ENCODE data around the gene PKP4.
A peak's percentile ranks its signal among the peaks of the same experiment; 100 is the strongest.

The PKP4 gene

GRCh38 chr2:158499383-158499782 is 42.6 kb downstream of the PKP4 start:
- no peak for DNase-seq (ENCODE audit: low spot score)

DNA sequence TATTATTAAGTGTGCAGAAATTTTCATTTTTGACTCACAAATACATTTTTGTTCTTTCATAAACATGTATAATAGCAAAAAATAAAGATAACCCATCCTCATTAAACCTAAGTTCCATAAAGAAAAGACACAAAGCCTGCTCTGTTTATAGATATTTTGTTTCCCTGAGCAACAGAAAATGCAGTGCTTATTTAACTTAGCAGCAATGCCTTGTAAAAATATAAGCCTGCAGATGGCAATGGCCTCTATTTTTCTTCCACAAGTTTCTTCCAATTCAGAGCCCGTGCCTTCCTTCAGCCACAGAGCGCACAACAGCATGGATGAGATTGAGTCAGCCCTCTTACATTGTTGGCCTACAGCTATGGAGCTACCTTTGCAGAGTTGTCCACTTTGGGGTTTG is 43.6 kb downstream of the PKP4 start:
- DNase-seq (ENCODE audit: low spot score) = no peak

DNA sequence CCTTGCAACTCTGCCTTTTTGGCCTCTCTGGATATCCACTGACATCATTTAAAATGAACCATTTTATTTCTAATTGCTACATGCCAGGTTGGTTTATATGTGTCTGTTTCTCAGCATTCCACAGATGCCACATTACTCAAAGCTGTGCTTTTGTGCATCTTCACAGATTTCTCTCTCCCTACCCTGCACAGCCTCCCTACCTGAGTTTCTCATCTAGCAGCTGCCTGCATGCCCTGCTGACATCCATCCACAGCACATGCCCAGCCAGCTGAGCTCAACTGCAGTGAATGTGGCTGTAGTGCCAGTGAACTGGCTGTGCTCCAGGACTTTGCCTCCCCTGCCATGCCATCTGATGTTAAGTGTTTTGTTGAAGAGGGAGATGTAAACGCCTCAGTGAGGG is 44.5 kb downstream of the PKP4 start:
- no peak for DNase-seq (ENCODE audit: low spot score)

GRCh38 chr2:158502974-158503373 is 46.2 kb downstream of the PKP4 start:
- DNase-seq (ENCODE audit: low spot score) = no peak

DNA sequence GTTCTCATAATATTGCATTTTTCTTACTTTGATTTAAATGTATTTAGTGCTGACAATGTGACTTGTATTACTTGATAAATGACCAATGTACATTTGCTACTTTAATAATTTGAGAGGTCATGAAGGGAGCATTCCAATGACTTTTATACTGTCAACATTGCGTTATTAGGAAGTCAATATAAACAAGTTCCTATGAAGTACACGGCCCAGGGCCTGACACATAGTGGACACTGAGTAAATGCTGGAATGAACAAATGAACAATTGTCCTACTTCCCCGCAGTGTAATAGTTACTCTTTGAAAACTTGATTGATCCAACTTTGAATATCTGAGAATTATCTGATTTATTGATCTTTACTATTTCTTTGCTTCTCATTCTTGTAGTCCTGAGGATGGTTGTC is 47.3 kb downstream of the PKP4 start:
- no peak for DNase-seq (ENCODE audit: low spot score)

DNA sequence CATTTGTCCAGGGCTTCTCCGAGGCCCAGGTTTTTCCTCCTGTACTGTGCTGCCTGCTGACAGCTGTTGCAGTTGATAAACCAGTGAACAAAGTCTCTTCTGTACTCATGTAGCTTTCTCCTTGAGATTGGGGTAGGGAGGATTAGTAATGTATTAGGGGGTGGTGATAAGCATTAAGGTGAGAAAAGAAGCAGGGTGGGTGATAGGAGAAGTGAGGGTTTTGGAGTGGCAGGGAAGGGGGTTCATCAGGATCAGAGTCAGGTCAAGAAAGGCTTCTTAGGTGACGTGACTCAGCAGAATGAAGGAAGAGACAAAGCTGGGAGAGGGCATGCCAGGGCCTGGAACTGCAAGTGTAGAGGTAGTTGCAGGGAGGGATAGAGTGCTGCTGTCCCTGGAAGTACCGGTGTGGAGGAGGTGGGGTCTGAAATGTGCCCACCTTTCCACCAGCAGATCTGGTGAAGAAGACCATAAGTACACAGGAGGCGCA is 48.7 kb downstream of the PKP4 start:
- DNase-seq (ENCODE audit: low spot score) = no peak

GRCh38 chr2:158507141-158507540 is 50.4 kb downstream of the PKP4 start:
- DNase-seq (ENCODE audit: low spot score) = no peak

GRCh38 chr2:158507679-158508078 is 50.9 kb downstream of the PKP4 start:
- no peak for DNase-seq (ENCODE audit: low spot score)

- DNase-seq (ENCODE audit: low spot score) = no peak
These were observed 53.4 kb downstream of the PKP4 start for GRCh38 chr2:158509928-158510797.

DNA sequence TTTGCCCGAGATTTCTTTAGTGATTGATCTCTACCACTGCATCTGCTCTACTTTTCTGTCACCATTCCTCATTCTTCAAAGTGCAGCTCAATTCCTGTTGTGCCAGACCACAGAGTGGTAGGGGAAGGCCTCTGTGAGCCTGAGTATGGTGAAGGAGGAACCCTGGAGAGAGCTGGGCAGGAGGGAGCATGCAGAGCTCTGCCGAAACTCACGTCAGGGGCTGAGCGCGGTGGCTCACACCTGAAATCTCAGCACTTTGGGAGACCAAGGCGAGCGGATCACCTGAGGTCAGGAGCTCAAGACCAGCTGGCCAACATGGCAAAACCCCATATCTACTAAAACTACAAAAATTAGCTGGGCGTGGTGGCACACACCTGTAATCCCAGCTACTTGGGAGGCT is 54.1 kb downstream of the PKP4 start:
- DNase-seq (ENCODE audit: low spot score) = no peak

GRCh38 chr2:158511706-158512105 is 55.0 kb downstream of the PKP4 start:
- DNase-seq (ENCODE audit: low spot score) = no peak

- DNase-seq (ENCODE audit: low spot score) = no peak
These were observed 55.6 kb downstream of the PKP4 start for GRCh38 chr2:158512323-158512722.

- no peak for DNase-seq (ENCODE audit: low spot score)
These were observed 57.1 kb downstream of the PKP4 start for GRCh38 chr2:158513841-158514240.

DNA sequence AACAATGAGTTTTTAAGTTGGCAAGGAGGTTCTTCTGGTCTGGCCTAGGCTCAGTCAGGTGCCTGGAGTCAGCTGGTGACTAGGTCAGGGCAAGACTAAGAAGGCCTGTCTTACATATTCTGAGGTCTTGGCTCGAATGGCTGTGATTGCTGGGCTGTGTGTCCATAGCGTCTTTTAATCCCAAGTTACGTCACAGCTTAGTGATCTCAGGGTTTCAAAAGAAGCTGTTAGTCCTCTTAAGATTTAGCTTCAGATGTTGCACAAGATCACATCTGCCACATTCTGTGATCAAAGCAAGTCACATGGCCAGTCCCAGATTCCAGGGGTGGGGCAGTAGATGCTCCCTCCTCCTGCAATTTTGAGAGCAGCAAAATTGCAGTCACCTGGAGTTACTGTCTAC is 61.3 kb downstream of the PKP4 start:
- no peak for DNase-seq (ENCODE audit: low spot score)

DNA sequence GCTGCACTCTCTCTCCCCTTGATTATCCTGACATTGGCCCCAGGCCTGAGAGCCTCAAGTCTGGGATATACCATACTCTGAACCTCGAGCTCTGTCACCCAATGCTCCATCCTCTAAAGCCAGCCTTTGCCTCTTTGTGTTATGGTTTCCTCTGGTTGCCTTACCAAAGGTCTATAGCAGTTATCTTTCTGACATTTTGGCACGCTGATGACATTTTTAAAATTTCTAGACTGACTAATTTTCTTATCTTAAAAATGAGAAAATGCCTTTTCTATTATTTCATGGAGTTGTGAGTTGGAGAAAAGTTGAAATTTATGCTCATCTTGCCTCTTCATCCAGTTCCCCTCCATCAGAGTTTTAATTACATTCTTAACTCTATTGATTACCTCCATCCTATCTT is 62.7 kb downstream of the PKP4 start:
- no peak for DNase-seq (ENCODE audit: low spot score)

DNA sequence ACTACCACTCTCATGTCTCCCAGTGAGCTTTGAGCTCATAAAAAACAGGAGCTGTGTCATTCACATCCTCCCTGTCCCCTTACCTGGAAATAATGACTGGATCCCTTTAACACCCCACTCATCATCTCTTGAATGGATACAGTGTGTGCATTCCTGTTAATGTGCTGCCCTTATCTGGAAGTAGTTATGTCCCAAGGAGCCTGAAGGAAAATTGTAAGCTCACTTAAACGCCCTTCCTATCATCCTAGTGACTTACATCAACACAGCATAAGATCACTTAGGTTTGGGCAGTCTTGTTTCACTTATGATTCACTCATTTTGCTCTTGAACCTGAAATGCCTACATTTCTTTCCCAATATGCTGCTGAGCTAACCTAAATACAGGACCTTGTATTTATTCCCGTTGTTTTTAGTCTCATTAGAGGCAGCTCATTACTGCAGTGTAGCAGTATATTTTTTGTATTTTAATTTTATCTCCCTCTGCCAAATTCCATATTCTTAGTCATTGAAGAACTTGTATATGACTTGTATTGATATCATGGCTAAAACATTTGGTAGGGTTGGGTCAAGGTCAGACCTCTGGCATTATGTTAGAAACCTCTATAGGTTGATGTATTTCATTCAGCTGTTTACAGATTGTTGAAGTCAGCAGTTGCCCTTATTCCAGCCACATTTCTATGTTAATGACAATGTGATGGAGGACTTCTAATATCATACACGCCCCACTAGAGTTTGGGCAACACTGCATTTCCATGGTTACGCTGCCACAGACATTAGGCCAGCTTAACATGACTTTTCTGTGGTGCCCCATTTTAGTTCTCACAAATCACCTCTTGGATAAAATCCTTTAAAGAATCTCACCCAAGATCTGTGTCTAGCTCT is 72.9 kb downstream of the PKP4 start:
- peak; percentile 85 for DNase-seq (ENCODE audit: low spot score)

- DNase-seq (ENCODE audit: low spot score) = no peak
These were observed 74.1 kb downstream of the PKP4 start for GRCh38 chr2:158530829-158531228.

GRCh38 chr2:158533009-158533408 is 76.3 kb downstream of the PKP4 start:
- no peak for DNase-seq (ENCODE audit: low spot score)

DNA sequence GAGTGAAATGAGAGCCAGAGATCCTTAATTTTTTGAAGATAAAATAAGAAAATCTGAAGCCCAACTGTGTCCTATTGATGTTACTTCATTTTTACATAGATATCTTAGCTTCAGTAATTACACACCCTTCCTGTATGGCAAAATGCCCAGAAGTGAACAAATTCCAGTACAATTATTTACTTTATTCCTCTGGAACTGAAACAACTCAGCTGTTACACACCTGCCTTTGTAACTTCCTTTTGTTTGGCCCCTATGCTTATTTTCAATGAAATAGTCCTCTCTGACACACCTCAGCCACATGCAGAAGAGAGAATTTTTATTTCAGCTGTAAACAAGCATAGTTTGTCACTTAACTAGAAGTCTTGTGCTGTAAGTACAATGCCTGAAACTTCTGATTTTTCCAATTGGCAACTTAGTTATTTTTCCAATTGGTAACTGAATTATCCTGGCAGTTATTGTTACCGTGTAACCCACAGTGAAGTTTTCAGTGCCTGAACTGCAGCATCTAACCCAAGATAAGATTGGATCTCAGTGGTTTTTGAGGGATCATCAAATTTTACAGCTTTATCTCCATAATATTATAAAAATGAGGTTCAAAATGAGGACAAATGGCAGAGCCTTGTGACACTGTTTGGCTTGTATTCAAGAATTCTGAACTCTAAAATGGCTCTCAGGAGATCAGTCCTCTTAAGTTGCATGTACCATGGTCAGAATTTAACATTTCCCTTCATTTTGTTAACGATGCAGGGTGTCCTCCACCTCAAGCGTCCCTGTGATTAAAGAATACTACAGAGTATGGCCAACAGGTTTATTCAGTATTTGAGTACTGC is 82.6 kb downstream of the PKP4 start:
- DNase-seq (ENCODE audit: low spot score) = peak; percentile 6

DNA sequence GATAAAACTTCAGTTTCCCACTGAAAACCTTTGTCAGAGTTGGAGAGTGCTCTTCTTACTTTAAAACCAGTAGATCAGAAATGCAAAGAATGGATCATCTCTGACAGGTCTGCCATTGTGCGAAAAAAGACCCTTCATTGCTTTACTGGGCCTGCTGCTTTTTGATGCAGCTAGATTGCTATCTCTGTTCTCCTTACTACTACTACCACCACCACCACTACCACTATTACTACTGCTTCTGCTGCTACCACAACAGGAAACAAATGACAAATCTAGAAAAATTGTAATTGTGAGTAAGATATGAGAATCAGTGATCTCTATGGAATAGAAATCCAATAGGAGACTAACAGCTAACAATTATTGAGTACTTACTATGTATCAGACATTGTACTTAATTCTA is 85.8 kb downstream of the PKP4 start:
- DNase-seq (ENCODE audit: low spot score) = no peak

DNA sequence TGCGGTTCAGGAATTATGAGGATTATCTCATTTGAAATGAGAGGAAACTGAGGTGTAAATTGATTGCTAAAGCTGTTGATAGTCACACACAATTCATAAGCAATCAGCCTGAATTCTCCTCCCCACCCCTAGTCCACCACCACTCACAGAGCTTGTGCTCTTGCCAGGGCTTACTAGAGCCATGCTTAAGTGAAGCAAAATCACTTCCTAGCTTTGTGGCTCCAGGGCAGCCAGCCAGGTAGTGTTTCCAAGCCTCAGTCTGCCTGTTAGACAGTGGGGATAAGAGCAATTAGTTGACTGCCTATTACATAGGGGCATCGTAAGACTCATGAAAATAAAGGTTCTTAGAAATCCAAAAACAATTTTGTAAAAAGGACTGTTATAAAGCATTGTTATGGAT is 87.2 kb downstream of the PKP4 start:
- no peak for DNase-seq (ENCODE audit: low spot score)

DNA sequence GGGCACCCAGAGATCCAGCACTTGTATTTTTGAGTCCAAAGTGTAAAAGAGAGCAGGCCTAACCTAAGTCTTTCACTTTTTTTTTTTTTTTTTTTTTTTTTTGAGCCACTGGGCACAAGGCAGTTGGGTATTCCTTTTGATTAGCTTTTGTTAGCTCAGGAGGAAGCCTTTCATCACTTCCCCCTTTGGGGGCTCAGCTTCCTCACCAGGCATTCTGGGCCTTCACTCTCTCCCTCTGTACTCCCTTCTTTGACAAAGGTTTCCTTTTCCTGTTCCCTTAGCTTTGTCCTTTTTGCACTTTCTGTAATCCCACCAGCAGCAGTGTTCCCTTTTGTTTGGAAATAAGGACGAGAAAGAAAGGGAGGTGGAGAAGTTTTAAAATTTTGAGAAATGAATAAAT is 88.2 kb downstream of the PKP4 start:
- DNase-seq (ENCODE audit: low spot score) = no peak
